AG04449 (cell line): ENCODE measurements around the gene SETBP1.

Source experiments
- CTCF ChIA-PET: fragments of 350-600 bp; formaldehyde crosslinking; extraction: SDS; loops from one replicate; lab custom pipeline; 2021; ENCODE audit warnings: antibody characterized with exemption; lab: Yijun Ruan, JAX
- POLR2A ChIA-PET: fragments of 400-600, 350-600 bp; formaldehyde crosslinking; extraction: SDS; loops from one replicate; lab custom pipeline; 2020; ENCODE audit warnings: antibody characterized with exemption, inconsistent platforms; lab: Yijun Ruan, JAX
- DNase-seq: peaks from one replicate; pipeline ENCODE4 v3.0.0-alpha.2; 2010; ENCODE audit warnings: low read depth, low spot score
- H3K4me3 ChIP-seq: 2 replicates; pipeline ENCODE4 v1.5.1; 2011; ENCODE audit warnings: low read depth, mild to moderate bottlenecking, control low read depth, low read length
- CTCF ChIP-seq: IDR thresholded peaks from one replicate; pipeline ENCODE4 v1.5.1; 2011; ENCODE audit warnings: mild to moderate bottlenecking, moderate library complexity, low read length, control low read depth, inconsistent platforms; ENCODE audit not compliant: insufficient read depth; ENCODE audit errors: missing control alignments

SETBP1 gene

GRCh38 chr18:44805176-44805575, 124.5 kb downstream of the SETBP1 start:
- ChIA-PET POLR2A (interaction anchor here (1.3 kb wide), 1 partner anchor 21 kb away, joined by 4 read pairs; no protein-coding TSS in a partner anchor), CTCF (interaction anchor here (0.9 to 1.1 kb wide), 2 partner anchors 9 to 22 kb away, joined by 3 to 4 read pairs; no protein-coding TSS in a partner anchor)
- no peak overlapping the region for H3K4me3 ChIP-seq
- DNase-seq = no peak
- TF ChIP-seq CTCF = no peak

- no peak overlapping the region for H3K4me3 ChIP-seq
- no peak for DNase-seq
- CTCF ChIA-PET = interaction anchor here (0.9 kb wide), 1 partner anchor 21 kb away, joined by 3 read pairs; no protein-coding TSS in a partner anchor
- POLR2A ChIA-PET = interaction anchor here (1.3 kb wide), 1 partner anchor 21 kb away, joined by 4 read pairs; no protein-coding TSS in a partner anchor
- TF ChIP-seq CTCF = no peak
Observed at GRCh38 chr18:44805643-44806042, 125.0 kb downstream of the SETBP1 start.

DNA sequence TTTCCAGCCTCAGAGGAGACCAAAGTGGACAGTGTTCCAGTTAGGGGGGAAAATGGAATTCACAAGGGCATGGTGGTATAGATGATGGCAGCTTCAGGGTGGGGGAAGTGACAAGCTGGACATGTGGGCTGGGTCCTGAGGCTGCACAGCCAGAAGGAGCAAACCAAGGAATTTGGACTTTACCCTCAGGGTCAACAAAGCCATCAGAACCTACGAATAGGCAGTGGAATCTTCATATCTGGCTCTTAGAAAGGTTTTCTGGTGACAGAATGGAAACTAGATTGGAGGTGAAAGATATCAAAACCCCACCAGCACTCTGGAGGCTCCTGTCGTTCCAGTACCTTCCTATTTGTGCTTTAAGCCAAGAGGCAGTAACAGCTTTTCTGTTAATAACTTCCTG, 127.1 kb downstream of the SETBP1 start:
- CTCF ChIA-PET = no interaction called here
- POLR2A ChIA-PET = interaction anchor here (0.5 kb wide), 1 partner anchor 40 kb away, joined by 3 read pairs; no protein-coding TSS in a partner anchor
- DNase-seq = no peak
- no peak overlapping the region for H3K4me3 ChIP-seq
- TF ChIP-seq CTCF = no peak

DNA sequence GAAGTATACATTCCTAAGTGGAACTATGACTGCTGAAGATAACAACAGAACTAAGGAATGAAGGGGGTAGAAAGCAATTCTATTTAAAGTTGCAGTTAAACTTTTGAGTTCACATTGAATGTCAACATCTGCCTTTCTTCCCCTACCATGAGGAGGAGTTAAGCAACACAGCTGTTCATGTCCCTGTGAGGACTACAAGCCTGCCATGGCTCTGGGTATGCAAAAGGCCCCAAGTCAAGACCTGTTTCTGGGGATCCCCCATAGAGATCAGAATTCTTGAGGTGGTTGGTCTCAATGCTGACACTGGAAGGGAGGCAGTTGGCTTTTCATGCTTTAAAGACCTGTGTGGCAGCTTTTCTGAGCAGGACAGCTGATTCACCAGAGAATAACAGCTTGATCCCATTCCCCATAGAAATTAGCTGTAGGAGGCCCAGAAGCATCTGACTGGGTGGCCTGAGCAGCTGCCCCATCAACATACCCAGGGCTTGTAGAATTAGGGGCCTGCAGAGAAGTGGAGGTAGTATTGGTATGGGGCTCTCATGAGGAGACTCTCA, 131.0 kb downstream of the SETBP1 start:
- no peak for TF ChIP-seq CTCF
- ChIA-PET CTCF (no interaction called here), POLR2A (no interaction called here)
- no peak overlapping the region for H3K4me3 ChIP-seq
- DNase-seq = no peak

- TF ChIP-seq CTCF = no peak
- ChIA-PET POLR2A (no interaction called here), CTCF (no interaction called here)
- DNase-seq = no peak
- no peak overlapping the region for H3K4me3 ChIP-seq
Observed at GRCh38 chr18:44812426-44812825, 131.7 kb downstream of the SETBP1 start.

DNA sequence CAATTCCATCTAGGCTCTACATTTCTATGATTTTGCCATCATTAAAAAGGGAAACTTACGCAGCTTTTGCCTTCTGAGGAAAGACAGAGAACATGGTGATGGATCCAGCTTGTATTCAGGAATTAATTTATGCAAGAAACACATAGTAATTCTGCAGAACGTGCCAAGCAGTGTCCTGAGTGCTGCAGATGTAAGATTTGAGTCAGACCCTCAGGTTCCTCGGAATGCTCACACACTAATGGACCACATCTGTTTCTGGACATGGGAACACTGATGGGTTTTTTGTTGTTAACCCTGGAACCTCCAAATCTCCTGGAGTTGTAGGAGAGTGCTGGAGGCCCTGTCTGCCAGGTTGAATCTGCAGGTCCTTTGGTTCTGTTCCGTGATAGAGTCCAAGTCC, 132.9 kb downstream of the SETBP1 start:
- ChIA-PET POLR2A (no interaction called here), CTCF (interaction anchor here (1.9 kb wide), 1 partner anchor 9 kb away, joined by 4 read pairs; no protein-coding TSS in a partner anchor)
- H3K4me3 ChIP-seq = no peak overlapping the region
- DNase-seq = no peak
- no peak for TF ChIP-seq CTCF
